Panc1 (cell line): ENCODE data around the gene HS6ST3.

Experiments used
- CTCF ChIP-seq: fragments of 450-650 bp; IDR thresholded peaks from 2 replicates; pipeline ENCODE4 v1.5.1; 2017; ENCODE audit warnings: mild to moderate bottlenecking
- POLR2AphosphoS5 ChIP-seq: IDR thresholded peaks from 2 replicates; pipeline ENCODE4 v1.6.1; 2012; ENCODE audit warnings: mild to moderate bottlenecking, low read depth, low read length, moderate library complexity
- REST ChIP-seq, 2 experiments: IDR thresholded peaks; 2 replicates each; pipeline ENCODE4 v1.6.1; 2011 to 2012; ENCODE audit warnings: low read depth in 2 of 2, control low read depth in 1 of 2, low read length in 1 of 2, mild to moderate bottlenecking in 1 of 2, moderate library complexity in 1 of 2; ENCODE audit not compliant: insufficient read depth in 1 of 2
- SIN3A ChIP-seq: IDR thresholded peaks from 2 replicates; pipeline ENCODE4 v1.6.1; 2012; ENCODE audit warnings: low read depth, mild to moderate bottlenecking, low read length, moderate library complexity, borderline replicate concordance; ENCODE audit not compliant: insufficient read depth
- TCF7L2 ChIP-seq: IDR thresholded peaks from 2 replicates; pipeline ENCODE4 v1.6.1; 2011; ENCODE audit warnings: mild to moderate bottlenecking, low read depth, low read length, inconsistent platforms

DNA sequence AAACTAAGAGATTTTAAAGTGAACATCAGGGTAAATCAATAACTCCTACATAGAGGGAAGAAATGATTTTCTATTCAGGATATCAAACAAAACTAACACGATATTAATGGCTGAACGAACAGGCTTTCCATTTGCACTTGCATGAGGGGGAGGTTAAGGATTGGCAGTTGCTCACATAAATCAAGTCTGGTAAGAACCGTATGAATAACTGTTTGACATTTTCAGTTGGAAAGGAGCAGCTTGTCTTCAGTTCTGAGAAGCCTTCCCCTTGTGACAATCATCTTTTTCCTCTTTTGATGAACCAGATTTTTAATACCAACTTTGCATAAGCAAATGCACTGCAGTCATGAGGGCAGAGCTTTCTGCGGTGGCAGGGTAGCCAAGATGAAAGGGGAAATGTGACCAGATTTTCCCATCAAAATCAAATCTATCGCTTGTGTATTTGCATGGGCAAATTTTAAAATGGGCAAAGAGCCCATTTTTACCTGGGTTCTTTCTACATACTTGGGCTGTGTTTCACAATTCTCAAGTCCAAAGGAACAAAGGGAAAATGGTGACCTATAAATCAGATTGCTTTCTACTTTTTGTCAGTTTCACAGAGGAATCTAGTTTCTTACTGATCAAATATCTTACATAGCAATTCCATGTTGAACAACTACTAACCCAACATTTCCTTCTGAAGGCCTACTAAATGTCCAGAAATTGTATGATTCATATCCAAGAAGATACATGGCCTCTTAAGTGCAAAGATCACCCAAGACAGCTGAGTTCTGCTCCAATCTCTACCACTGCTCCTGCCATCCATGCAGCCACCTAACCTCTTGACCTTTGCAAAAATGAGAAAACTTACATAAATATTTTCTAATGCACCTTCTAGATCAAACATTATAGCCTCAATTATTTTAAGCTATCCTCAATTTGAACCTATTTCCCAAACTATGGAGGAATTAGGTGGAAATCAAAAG lies 654.7 kb downstream of the HS6ST3 start:
- TF ChIP-seq CTCF (no peak), REST (IDR thresholded peaks at IDR 0.05; ENCODE audit: insufficient read depth in 1 of 2, low read depth in 2 of 2, low read length in 1 of 2) (no peak), POLR2AphosphoS5 (no peak), SIN3A (no peak), TCF7L2 (no peak)
